ENCODE measurements around the gene FBXO47.

DNA sequence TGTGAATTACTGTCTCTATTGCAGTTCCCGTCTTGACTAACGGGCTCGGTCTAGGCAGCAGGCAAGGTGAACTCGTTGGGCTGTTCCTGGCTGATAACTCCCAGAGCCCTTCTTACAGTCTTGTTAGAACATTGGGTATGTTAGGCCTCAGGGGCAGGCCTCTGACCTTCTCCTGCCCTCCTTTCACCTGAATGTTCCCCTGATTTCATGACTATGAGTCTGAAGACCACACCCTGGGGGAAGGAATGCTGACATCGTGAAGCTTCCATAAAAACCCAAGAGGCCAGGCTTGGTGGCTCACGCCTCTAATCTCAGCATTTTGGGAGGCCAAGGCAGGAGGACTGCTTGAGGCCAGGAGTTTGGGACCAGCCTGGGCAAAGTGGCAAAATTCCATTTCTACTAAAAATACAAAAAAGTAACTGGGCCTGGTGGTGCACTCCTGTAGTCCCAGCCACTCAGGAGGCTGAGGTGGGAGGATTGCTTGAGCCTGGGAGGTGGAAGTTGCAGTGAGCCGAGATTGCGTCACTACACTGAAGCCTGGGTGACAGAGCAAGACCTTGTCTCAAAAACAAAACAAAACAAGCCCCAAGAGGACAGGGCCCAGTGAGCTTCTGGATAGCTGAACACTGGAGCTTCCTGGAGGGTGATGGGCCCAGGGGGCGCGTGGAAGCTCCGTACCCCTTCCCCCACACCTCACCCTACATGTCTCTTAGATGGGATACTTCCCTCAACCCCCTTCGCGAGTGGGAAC is 47.8 kb upstream of the FBXO47 start:
- TF ChIP-seq, protein P1, sequence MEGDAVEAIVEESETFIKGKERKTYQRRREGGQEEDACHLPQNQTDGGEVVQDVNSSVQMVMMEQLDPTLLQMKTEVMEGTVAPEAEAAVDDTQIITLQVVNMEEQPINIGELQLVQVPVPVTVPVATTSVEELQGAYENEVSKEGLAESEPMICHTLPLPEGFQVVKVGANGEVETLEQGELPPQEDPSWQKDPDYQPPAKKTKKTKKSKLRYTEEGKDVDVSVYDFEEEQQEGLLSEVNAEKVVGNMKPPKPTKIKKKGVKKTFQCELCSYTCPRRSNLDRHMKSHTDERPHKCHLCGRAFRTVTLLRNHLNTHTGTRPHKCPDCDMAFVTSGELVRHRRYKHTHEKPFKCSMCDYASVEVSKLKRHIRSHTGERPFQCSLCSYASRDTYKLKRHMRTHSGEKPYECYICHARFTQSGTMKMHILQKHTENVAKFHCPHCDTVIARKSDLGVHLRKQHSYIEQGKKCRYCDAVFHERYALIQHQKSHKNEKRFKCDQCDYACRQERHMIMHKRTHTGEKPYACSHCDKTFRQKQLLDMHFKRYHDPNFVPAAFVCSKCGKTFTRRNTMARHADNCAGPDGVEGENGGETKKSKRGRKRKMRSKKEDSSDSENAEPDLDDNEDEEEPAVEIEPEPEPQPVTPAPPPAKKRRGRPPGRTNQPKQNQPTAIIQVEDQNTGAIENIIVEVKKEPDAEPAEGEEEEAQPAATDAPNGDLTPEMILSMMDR (IDR thresholded peaks at IDR 0.05): no peak
- TF ChIP-seq POLR2A (IDR thresholded peaks at IDR 0.05) (no peak), POLR2AphosphoS5 (IDR thresholded peaks at IDR 0.05) (no peak)

Measured in sigmoid colon (tissue), 4 donors.